ENCODE data around the gene ZKSCAN2. TPM values are rescaled to one million over a fixed set of nuclear protein-coding genes. Genes with fewer than 3 reads are reported as not detected.

The ZKSCAN2 gene
- total and polyA plus RNA-seq, 4 donors: 1.1 to 7.6 (median 3.3) TPM

DNA sequence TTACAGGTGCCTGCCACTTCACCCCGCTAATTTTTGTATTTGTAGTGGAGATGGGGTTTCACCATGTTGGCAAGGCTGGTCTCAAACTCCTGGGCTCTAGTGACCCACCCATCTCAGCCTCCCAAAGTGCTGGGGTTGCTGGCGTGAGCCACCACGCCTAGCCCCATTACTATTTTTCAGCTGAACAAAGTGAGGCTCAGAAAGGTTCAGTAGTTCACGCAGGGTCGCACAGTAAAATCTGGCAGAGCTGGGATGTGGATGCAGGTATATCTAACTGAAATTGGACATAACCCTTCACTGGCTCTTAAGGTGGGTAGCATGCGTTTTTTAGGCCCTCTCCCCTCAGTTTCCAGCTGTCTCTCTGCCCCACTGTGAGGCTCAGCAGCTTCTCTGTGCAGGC, 33.7 kb downstream of the ZKSCAN2 start:
- Histone ChIP-seq H3K9ac (ENCODE audit: insufficient read depth in 1 of 2, low read length in 2 of 2) (no peak overlapping the region), H3K27me3 (ENCODE audit: control insufficient read depth in 3 of 3, insufficient read depth in 3 of 3, low read length in 2 of 3) (no peaks in the 10 kb centered on the region), H3K4me3 (no peak overlapping the region), H3K4me1 (ENCODE audit: control insufficient read depth in 5 of 5, insufficient read depth in 5 of 5, low read length in 5 of 5) (no peaks in the 10 kb centered on the region), H3K27ac (ENCODE audit: low read depth in 1 of 2, low read length in 1 of 2) (no peak overlapping the region), H3K9me3 (ENCODE audit: control insufficient read depth in 4 of 4, insufficient read depth in 3 of 4, low read length in 3 of 4) (no peaks in the 10 kb centered on the region), H3K36me3 (ENCODE audit: control insufficient read depth in 4 of 4, insufficient read depth in 4 of 4, low read length in 4 of 4) (no peaks in the 10 kb centered on the region)
- no peak for DNase-seq
- ATAC-seq (ENCODE audit: insufficient read depth, low FRiP score): no peak
- TF ChIP-seq, protein P1, sequence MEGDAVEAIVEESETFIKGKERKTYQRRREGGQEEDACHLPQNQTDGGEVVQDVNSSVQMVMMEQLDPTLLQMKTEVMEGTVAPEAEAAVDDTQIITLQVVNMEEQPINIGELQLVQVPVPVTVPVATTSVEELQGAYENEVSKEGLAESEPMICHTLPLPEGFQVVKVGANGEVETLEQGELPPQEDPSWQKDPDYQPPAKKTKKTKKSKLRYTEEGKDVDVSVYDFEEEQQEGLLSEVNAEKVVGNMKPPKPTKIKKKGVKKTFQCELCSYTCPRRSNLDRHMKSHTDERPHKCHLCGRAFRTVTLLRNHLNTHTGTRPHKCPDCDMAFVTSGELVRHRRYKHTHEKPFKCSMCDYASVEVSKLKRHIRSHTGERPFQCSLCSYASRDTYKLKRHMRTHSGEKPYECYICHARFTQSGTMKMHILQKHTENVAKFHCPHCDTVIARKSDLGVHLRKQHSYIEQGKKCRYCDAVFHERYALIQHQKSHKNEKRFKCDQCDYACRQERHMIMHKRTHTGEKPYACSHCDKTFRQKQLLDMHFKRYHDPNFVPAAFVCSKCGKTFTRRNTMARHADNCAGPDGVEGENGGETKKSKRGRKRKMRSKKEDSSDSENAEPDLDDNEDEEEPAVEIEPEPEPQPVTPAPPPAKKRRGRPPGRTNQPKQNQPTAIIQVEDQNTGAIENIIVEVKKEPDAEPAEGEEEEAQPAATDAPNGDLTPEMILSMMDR (IDR thresholded peaks at IDR 0.05; ENCODE audit: control extremely low read depth, extremely low read depth): no peak
- 86 to 90% methylated on average over 6 of the region's 6 CpGs for WGBS, 2 donors

DNA sequence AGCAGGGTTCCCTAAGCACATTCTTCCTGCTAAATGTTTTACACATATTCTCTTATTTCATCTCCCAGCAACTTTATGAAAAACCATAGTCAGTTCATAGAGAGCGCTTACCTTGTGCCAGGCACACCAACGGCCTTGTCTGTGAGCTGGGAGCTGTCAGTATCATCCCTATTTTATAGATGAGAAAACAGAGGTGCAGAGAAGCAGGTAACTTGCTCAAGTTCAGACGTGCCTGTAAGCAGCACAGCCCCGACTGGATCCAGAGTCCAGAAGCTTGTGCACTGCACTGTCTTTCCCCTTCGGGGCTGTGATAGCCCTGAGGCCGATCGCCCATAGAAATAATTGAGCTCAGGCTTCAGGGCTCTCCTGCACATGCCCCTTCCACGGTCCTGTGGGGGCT, 34.7 kb downstream of the ZKSCAN2 start:
- TF ChIP-seq, protein P1 (IDR thresholded peaks at IDR 0.05; ENCODE audit: control extremely low read depth, extremely low read depth): no peak
- H3K36me3 ChIP-seq (ENCODE audit: control insufficient read depth in 4 of 4, insufficient read depth in 4 of 4, low read length in 4 of 4): no peaks in the 10 kb centered on the region
- 82 to 95% methylated on average over 8 of the region's 8 CpGs for WGBS, 2 donors

DNA sequence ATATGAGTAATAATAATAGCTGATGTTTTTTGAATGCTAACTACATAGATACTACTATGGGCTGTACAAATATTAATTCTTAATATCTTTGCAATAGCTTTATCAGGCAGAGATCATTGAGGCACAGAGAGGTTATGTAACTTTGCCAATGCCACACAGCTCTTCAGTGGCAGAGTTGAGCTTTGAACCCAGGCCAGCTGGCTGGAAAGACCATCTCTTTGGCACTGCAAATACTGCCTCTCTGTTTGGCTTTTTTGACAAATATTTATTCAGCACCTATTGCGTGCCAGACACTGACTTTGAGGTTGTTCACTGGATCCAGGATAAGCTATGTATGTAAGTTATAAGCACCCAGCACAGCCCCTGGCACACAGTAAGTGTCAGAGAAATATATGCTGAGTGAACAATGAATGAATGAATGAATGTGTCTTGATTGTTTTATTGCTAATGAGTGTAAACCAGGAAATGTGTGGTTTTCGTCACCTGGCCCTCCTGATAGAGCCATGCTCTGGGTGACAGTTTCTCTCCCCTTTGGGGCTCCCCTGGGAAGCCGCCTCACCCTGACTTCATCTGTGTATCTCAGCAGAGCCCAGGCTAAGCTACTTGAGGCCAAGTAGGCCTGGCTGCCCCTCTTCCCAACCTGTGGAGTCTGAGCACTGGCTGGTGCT, 38.4 kb downstream of the ZKSCAN2 start:
- no peaks in the 10 kb centered on the region for H3K4me1 ChIP-seq (ENCODE audit: control insufficient read depth in 5 of 5, insufficient read depth in 5 of 5, low read length in 5 of 5)
- H3K36me3 ChIP-seq (ENCODE audit: control insufficient read depth in 4 of 4, insufficient read depth in 4 of 4, low read length in 4 of 4): no peaks in the 10 kb centered on the region
- DNase-seq: peak in 1 of 3 donors; percentile 3
- no peak overlapping the region for H3K27ac ChIP-seq (ENCODE audit: low read depth in 1 of 2, low read length in 1 of 2)
- no peak overlapping the region for H3K9ac ChIP-seq (ENCODE audit: insufficient read depth in 1 of 2, low read length in 2 of 2)
- ATAC-seq (ENCODE audit: insufficient read depth, low FRiP score): no peak
- WGBS, 2 donors: 79 to 93% methylated on average over 3 of the region's 3 CpGs
- no peak overlapping the region for H3K4me3 ChIP-seq
- TF ChIP-seq, protein P1 (IDR thresholded peaks at IDR 0.05; ENCODE audit: control extremely low read depth, extremely low read depth): no peak
- no peaks in the 10 kb centered on the region for H3K27me3 ChIP-seq (ENCODE audit: control insufficient read depth in 3 of 3, insufficient read depth in 3 of 3, low read length in 2 of 3)
- H3K9me3 ChIP-seq (ENCODE audit: control insufficient read depth in 4 of 4, insufficient read depth in 3 of 4, low read length in 3 of 4): no peaks in the 10 kb centered on the region

More for the DNA sequence above, 34.7 kb downstream of the ZKSCAN2 start:
- no peaks in the 10 kb centered on the region for H3K27me3 ChIP-seq (ENCODE audit: control insufficient read depth in 3 of 3, insufficient read depth in 3 of 3, low read length in 2 of 3)
- no peak overlapping the region for H3K4me3 ChIP-seq
- H3K9ac ChIP-seq (ENCODE audit: insufficient read depth in 1 of 2, low read length in 2 of 2): no peak overlapping the region
- ATAC-seq (ENCODE audit: insufficient read depth, low FRiP score) (no peak), DNase-seq (no peak)
- H3K9me3 ChIP-seq (ENCODE audit: control insufficient read depth in 4 of 4, insufficient read depth in 3 of 4, low read length in 3 of 4): no peaks in the 10 kb centered on the region
- no peaks in the 10 kb centered on the region for H3K4me1 ChIP-seq (ENCODE audit: control insufficient read depth in 5 of 5, insufficient read depth in 5 of 5, low read length in 5 of 5)
- no peak overlapping the region for H3K27ac ChIP-seq (ENCODE audit: low read depth in 1 of 2, low read length in 1 of 2)

DNA sequence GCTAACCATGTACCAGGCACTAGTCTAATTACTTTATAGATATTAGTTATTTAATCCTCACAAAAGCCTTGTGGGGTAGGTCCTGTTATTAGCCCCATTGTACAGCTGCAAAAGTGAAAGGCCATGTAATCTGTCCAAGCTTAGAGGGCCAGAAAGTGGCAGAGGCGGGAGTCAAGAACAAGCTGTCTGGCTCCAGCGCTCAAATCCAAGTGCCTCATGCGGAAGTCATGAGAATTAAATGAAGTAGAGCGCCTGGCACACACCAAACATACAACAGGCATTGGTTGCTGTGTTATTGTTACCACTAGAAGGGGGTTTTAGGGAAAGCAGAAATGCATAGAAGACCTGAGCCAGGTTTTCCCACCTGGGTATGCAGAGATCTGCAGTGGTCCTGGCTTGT, 39.7 kb downstream of the ZKSCAN2 start:
- no peaks in the 10 kb centered on the region for H3K36me3 ChIP-seq (ENCODE audit: control insufficient read depth in 4 of 4, insufficient read depth in 4 of 4, low read length in 4 of 4)
- H3K9me3 ChIP-seq (ENCODE audit: control insufficient read depth in 4 of 4, insufficient read depth in 3 of 4, low read length in 3 of 4): no peaks in the 10 kb centered on the region
- 84 to 91% methylated on average over 4 of the region's 4 CpGs for WGBS, 2 donors
- H3K9ac ChIP-seq (ENCODE audit: insufficient read depth in 1 of 2, low read length in 2 of 2): no peak overlapping the region
- TF ChIP-seq, protein P1 (IDR thresholded peaks at IDR 0.05; ENCODE audit: control extremely low read depth, extremely low read depth): no peak
- no peak overlapping the region for H3K4me3 ChIP-seq
- no peak overlapping the region for H3K27ac ChIP-seq (ENCODE audit: low read depth in 1 of 2, low read length in 1 of 2)
- no peaks in the 10 kb centered on the region for H3K27me3 ChIP-seq (ENCODE audit: control insufficient read depth in 3 of 3, insufficient read depth in 3 of 3, low read length in 2 of 3)
- H3K4me1 ChIP-seq (ENCODE audit: control insufficient read depth in 5 of 5, insufficient read depth in 5 of 5, low read length in 5 of 5): no peaks in the 10 kb centered on the region
- ATAC-seq (ENCODE audit: insufficient read depth, low FRiP score) (no peak), DNase-seq (no peak)
